Neuron (in vitro differentiated cells): ENCODE data around the gene PUM1.

Source experiments
- H2AFZ ChIP-seq: one replicate; pipeline ENCODE4 v1.6.1; 2013; ENCODE audit warnings: low read depth, mild to moderate bottlenecking, inconsistent platforms, low read length, moderate library complexity
- H3K27me3 ChIP-seq: one replicate; pipeline ENCODE4 v1.6.1; 2013; ENCODE audit warnings: low read length; ENCODE audit not compliant: insufficient read depth
- H3K36me3 ChIP-seq: one replicate; pipeline ENCODE4 v1.6.1; 2013; ENCODE audit warnings: low read length; ENCODE audit not compliant: insufficient read depth
- H3K4me1 ChIP-seq: one replicate; pipeline ENCODE4 v1.6.1; 2013; ENCODE audit warnings: low read length; ENCODE audit not compliant: insufficient read depth
- H3K4me3 ChIP-seq: 2 replicates; pipeline ENCODE4 v1.5.1; 2013; ENCODE audit warnings: mild to moderate bottlenecking, low read length, moderate library complexity
- H3K9me3 ChIP-seq: one replicate; pipeline ENCODE4 v1.6.1; 2013; ENCODE audit warnings: low read length

PUM1 gene

DNA sequence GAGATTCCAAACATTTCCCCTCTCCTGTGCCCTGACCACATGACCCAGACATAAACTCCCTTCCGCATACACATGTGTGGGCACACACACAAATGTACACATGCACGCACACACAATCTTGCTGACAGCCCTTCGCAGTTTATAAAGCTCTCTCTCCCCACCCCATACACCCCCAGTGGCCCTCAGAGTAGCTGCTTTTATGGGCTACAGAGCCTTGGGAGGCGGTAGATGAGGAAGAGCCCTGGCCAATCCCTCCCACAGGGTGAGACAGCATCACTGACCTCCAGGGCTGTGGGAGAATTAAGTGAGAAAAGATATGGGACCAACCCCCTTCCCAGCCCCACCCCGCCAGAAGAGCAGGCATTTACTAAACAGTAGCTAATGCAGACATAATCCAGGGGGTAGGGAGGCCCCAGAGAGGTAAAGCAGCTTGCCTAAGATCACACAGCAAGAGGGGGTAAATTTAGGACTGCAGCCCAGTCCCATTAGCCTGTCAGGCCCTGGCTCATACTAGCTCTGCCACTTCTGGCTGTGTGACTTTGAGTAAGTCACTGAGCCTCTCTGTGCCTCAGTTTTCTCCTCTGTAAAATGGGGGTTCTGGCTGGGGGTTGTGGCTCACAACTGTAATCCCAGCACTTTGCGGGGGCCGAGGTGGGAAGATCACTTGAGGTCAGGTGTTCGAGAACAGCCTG lies 162.0 kb downstream of the PUM1 start:
- peaks cover 22% of the 10 kb centered on the region for H3K4me1 ChIP-seq
- no peak overlapping the region for H3K4me3 ChIP-seq
- H2AFZ ChIP-seq: no peak overlapping the region
- no peaks in the 10 kb centered on the region for H3K9me3 ChIP-seq
- no peaks in the 10 kb centered on the region for H3K27me3 ChIP-seq
- no peaks in the 10 kb centered on the region for H3K36me3 ChIP-seq

DNA sequence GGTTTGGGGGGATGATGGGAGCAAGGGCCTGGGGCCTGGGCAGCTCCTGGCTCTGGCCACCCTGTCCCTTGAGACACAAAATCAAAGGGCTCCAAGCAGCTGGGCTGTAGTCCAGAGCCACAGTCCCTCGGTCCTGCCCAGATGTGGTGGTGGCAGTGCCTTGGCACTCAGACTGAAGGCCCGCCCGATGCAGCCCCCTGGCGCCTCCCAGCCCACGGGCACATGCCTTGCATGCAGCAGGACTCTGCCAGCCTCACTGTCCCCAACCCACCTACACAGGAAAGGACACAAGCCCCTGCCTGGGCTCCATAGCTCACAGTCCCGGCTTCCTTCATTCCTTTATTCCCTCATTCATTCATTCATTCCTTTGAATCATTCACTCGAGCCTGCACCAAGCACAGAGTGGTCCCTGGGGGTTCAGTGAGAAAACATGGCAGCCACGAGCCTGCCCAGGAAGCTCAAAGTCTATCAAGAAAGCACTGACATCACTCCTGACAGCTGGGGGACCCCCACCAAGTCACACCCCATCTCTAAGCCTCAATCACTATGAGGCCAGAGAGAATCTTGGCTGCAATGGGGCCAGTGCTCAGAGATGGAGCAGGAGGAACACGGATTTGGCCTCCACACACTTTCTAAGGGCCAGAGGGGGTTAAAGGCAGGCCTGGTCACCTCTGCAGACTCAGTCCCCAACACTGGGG lies 162.8 kb downstream of the PUM1 start:
- Histone ChIP-seq H3K36me3 (no peaks in the 10 kb centered on the region), H3K27me3 (no peaks in the 10 kb centered on the region), H3K9me3 (no peaks in the 10 kb centered on the region), H2AFZ (no peak overlapping the region), H3K4me3 (no peak overlapping the region), H3K4me1 (peaks cover 22% of the 10 kb centered on the region)

DNA sequence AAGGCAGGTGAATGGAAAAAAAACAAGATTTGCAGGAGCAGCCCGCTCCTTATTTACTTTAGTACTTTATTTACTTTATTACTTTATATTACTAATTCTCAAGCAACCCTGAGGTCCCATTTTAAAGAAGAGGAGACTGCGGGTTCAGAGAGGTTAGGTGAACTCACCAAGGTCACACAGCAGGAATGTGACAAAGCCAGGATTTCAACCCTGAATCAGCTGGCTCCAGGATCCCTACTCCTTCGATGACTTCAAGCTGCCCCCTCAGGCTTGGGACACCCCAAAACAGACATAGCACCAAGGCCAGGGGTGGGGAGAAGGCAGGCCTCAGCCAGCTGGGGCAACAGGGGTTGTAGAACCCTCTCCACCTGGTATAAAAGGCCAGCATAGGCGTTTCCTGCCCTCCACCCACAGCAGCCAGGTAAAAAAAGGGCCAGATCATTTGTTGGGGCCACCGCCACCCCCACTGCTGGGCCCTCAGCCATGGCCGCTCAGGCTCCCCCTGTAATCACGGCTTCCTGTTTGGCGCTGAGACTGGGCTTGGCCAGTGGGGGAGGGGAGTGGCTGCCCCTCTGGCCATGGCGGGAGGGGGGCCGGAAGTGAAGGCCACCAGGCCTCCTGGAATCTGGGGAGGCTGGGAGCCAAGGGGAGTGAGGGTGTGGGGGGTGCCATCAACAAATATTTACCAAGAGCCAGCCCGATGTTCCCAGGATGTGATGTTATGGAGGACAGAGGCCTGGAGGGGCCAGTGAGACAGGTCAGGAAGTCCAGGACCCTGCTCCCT lies 163.5 kb downstream of the PUM1 start:
- Histone ChIP-seq H3K27me3 (no peaks in the 10 kb centered on the region), H3K4me3 (no peak overlapping the region), H2AFZ (no peak overlapping the region), H3K9me3 (no peaks in the 10 kb centered on the region), H3K4me1 (peaks cover 15% of the 10 kb centered on the region), H3K36me3 (no peaks in the 10 kb centered on the region)

DNA sequence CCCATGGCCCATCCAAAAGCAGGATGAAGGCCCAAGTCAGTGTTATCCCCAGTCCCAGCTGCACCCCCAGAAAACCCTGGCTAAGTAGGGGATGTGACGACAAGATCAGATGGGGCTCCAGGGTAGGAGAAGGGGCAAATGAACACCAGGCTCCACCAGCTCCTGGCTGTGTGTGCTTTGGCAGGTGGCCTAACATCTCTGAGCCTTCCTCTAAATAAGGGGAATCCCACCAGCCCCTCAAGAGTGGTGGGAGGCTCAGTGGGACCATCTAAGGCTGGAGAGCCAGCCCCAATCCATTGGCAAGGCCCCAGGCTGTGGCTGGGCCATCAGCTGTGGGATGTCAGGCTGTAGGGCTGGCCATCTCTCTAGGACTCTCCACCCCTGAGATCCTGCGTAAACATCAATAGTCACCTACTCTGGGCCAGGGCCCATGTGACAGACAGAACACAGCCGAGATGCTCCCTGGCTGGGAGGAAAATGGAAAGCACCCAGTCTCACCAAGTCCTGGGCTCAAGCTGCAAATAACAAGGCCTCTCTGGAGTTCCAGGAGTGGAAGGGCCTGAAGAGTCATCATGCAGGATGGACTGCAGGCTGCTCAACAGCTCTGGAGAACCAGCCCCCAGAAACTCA lies 164.5 kb downstream of the PUM1 start:
- H3K27me3 ChIP-seq: no peaks in the 10 kb centered on the region
- H3K4me1 ChIP-seq: peaks cover 10% of the 10 kb centered on the region
- H2AFZ ChIP-seq: no peak overlapping the region
- no peaks in the 10 kb centered on the region for H3K9me3 ChIP-seq
- no peaks in the 10 kb centered on the region for H3K36me3 ChIP-seq
- no peak overlapping the region for H3K4me3 ChIP-seq

DNA sequence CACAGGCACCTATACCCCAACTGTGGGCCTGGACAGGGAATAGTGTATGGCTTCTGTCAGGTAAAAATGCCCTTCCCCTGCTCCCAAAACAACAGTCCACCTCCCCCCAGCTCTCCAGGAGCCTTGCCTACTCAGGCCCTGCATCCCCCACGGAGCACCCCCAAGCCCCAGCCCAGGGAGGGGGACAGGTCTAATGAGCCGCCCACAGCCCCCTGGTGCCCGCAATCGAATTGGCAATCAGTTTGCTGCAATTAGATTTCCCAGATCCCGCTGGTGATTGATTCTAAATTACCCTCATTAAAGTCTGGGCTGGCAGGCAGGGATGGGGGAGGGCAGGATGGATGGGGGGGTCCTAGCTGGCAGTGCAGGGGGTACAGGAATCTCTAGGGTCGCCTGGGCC lies 165.0 kb downstream of the PUM1 start:
- H3K27me3 ChIP-seq: no peaks in the 10 kb centered on the region
- H3K4me1 ChIP-seq: peaks cover 9% of the 10 kb centered on the region
- H3K4me3 ChIP-seq: no peak overlapping the region
- H3K36me3 ChIP-seq: no peaks in the 10 kb centered on the region
- H3K9me3 ChIP-seq: no peaks in the 10 kb centered on the region
- H2AFZ ChIP-seq: no peak overlapping the region

DNA sequence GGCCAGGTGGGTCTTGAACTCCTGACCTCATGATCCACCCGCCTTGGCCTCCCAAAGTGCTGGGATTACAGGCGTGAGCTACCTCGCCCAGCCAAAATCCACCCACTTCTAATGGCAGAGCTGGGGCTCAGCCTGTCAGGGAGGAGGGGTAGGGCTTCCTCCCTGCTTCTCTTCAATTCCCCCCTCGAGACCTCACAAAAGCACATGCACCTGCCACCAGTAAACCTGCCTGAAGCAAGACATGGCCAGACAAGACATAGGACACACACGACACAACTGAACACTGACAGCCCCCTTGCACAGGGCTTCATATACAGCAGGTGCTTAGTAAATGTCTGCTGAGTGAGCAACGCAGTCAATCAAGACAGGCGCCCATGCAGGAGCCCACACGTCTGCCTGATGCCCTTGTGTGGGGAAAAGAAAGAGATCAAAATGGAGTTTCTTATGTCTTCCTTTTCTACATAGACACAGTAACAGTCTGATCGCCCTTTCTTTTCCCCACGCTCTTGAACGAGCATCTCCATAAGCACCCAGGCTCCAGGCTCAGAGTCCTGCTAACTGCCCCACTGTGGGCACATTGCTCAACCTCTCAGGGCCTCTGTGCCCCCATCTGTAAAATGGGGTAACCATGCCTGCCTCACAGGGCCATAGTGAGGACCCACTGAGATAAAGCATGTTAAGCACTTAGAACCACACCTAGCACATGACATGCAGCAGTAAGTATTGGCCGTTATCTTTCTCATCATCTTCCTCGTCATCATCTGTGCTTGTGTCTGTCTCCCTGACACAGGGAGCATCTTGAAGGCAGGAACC lies 165.7 kb downstream of the PUM1 start:
- peaks cover 7% of the 10 kb centered on the region for H3K4me1 ChIP-seq
- no peak overlapping the region for H2AFZ ChIP-seq
- H3K27me3 ChIP-seq: no peaks in the 10 kb centered on the region
- no peaks in the 10 kb centered on the region for H3K9me3 ChIP-seq
- H3K36me3 ChIP-seq: no peaks in the 10 kb centered on the region
- no peak overlapping the region for H3K4me3 ChIP-seq

DNA sequence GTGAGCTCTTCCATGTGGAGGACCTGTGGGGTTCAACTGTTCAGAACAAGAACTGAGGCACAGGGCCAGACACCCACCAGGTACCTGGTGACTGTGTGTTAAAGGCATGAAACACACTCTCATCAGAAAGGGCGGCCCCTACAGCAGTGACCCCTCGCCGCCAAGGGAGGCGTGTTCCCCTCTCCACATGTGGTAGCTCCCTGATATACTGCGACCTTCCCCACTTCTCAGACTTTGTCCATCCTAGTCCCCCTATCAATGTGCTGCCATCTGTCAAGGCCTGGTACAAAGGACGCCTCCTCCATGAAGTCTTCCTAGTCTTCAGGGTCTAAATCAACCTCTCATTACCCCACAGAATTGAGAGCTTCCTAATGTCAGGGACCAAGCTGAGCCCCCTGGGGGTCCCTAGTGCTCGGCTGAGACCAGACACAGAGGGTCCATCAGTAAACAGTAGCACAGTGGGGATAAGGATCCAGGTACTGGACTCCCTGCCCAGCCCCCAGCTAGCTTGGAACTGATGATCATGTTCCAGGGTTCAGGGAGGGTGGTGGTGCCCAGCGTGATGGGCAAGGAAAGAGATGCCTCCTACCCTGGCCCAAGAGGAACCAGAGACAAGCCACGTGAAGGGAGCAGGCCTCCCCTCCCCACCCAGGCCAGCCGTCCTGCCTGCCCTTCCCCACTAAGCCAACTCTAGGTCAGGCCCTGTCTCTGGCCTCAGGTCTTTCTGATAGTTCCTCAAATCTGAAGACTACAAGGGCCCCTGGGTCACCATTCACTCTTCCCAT lies 167.3 kb downstream of the PUM1 start:
- Histone ChIP-seq H3K9me3 (no peaks in the 10 kb centered on the region), H3K36me3 (no peaks in the 10 kb centered on the region), H3K4me3 (no peak overlapping the region), H2AFZ (no peak overlapping the region), H3K27me3 (no peaks in the 10 kb centered on the region), H3K4me1 (peaks cover 22% of the 10 kb centered on the region)

DNA sequence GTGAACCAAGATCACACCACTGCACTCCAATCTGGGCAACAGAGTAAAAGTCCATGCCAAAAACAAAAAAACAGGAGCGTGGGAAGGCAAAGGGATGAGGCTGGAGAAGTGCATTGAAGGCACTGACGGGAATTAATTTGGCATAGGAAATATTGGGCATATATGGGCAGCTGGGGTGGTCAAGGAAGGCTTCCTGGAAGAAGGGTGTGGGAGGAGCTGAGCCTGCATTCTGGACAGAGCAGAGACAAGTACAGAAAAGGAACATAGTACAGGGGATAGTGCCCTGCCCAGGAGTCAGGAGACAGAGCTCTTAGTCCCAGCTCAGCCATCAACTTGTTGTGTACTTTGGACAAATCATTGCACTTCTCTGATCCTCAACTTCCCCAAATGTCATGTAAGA lies 168.6 kb downstream of the PUM1 start:
- no peak overlapping the region for H2AFZ ChIP-seq
- H3K4me3 ChIP-seq: no peak overlapping the region
- no peaks in the 10 kb centered on the region for H3K9me3 ChIP-seq
- peaks cover 28% of the 10 kb centered on the region for H3K4me1 ChIP-seq
- H3K36me3 ChIP-seq: no peaks in the 10 kb centered on the region
- H3K27me3 ChIP-seq: no peaks in the 10 kb centered on the region

DNA sequence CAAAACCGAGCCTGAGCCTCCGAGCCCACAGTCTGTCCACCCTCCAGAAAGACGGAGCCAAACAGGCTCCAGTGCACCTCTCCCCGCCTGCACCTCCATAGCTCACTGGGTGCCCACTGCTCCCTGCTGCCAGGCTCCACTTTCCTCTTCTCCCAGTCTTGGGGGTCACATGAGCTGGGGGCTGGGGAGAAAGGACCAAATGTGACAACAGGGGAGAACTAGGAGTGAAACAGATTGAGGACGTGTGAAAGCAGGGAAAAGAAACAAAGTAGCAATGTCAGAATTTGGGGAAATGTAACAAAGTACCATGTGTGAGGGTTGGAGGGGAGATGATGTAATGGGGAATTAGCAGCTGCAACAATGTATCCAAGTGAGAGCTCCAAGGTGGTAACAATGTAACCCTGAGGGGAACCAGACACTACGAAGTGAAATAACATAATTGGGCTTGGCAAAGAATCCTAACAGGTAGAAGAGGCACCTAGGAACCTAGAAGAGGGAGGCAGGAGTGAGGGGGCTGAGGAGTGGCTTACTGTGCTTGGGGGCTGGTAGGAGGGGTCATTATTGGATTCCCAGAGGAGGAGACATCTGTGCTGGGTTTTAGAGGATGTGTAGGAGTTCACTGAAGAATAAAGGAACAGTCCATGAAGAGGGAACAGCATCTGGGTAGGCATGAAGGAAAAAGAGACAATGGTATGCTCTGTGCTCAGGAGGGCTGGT lies 169.4 kb downstream of the PUM1 start:
- H3K36me3 ChIP-seq: no peaks in the 10 kb centered on the region
- H3K4me1 ChIP-seq: peaks cover 28% of the 10 kb centered on the region
- no peaks in the 10 kb centered on the region for H3K9me3 ChIP-seq
- no peak overlapping the region for H3K4me3 ChIP-seq
- H2AFZ ChIP-seq: no peak overlapping the region
- no peaks in the 10 kb centered on the region for H3K27me3 ChIP-seq

DNA sequence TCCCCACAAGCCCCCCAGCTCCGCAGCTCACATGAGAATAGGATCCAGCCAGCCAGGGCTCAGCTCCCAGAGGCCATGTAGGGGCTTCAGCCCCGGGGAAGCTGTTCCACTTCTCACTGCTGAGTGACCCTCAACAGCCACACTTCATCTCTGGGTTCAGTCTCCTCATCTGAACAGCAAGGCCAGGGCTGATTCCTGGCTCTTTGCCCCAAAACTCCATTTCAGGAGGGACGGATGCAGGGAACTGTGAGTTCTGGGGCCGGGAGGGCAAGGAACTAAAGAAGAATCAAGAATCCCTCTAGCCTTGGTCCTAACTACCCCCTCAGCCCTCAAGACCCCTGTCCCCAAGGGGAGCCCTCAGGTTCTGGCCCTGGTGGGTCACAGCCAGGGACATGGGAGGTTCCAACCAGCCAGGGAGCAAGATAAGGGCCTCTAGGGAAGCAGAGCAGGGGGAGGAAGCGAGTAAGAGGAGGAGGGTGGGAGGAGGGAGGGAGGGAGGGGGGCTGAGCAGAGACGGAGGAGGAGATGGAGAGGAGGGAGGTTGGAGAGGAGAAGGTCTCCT lies 170.1 kb downstream of the PUM1 start:
- Histone ChIP-seq H3K36me3 (no peaks in the 10 kb centered on the region), H3K4me3 (no peak overlapping the region), H3K9me3 (no peaks in the 10 kb centered on the region), H3K4me1 (peaks cover 28% of the 10 kb centered on the region), H2AFZ (no peak overlapping the region), H3K27me3 (no peaks in the 10 kb centered on the region)

DNA sequence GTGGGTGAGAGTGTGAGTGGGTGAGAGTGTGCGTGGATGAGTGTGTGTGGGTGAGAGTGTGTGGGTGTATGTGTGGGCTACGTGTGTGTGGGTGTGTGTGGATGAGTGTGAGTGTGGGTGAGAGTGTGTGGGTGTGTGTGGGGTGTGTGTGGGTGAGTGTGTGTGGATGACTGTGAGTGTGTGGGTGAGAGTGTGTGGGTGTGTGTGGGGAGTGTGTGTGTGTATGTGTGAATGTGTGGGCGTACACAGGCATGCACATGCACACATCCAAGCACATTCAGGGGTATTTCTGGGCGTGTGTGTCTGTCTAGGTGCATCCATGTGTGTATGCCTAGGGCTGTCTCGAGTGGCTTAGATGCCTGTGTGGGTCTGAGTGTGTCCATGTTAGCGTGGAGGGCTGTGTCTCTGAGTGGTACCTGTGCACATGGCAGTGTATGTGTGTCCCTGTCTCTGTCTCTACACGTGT lies 171.0 kb downstream of the PUM1 start:
- H3K27me3 ChIP-seq: no peaks in the 10 kb centered on the region
- no peak overlapping the region for H2AFZ ChIP-seq
- H3K4me1 ChIP-seq: peaks cover 28% of the 10 kb centered on the region
- H3K36me3 ChIP-seq: no peaks in the 10 kb centered on the region
- no peaks in the 10 kb centered on the region for H3K9me3 ChIP-seq
- no peak overlapping the region for H3K4me3 ChIP-seq
